GM12878 (cell line): ENCODE results near the gene ARHGEF26. TPM values are rescaled to one million over a fixed set of nuclear protein-coding genes. Genes with fewer than 3 reads are reported as not detected.

ENCODE experiments used
- ATAC-seq: fragments of 200-7000 bp; cut with Tn5 transposase; 3 replicates; pipeline ENCODE4 v1.9.1; 2020; ENCODE audit warnings: mild to moderate bottlenecking, moderate library complexity
- BruUV-seq: library from RNA; stranded (reverse); fragments of 400-500 nt; replicated peaks from 2 replicates; lab custom pipeline; 2021; lab: Mats Ljungman, UMichigan
- CTCF ChIA-PET: fragments of 300-600 bp; sonication (Branson Sonifier 250); formaldehyde crosslinking; extraction: SDS; loops from one replicate; lab custom pipeline; 2021; ENCODE audit warnings: inconsistent platforms; lab: Yijun Ruan, JAX
- POLR2A ChIA-PET: fragments of 350-600 bp; formaldehyde crosslinking; extraction: SDS; loops from one replicate; lab custom pipeline; 2021; ENCODE audit warnings: inconsistent platforms; lab: Charles Lee
- RAD21 ChIA-PET: fragments of 300-600 bp; sonication (Branson Sonifier 250); formaldehyde crosslinking; loops from one replicate; lab custom pipeline; 2023; ENCODE audit warnings: antibody characterized with exemption; ENCODE audit not compliant: unreplicated experiment; lab: Charles Lee
- SMC1A ChIA-PET: fragments of 300-600 bp; sonication (Branson Sonifier 250); formaldehyde crosslinking; loops from one replicate; lab custom pipeline; 2023; ENCODE audit not compliant: unreplicated experiment, uncharacterized antibody; lab: Charles Lee
- DNase-seq: peaks from one replicate; pipeline ENCODE4 v3.0.0-alpha.2; 2011; ENCODE audit warnings: low read depth, low spot score
- FAIRE-seq: peaks from 3 replicates; lab custom pipeline; 2011; peaks lifted over from hg19 to GRCh38; lab: Jason Lieb, UNC
- H2AFZ ChIP-seq: 2 replicates; pipeline ENCODE4 v1.6.0; 2011; ENCODE audit warnings: low read depth, low read length, control low read depth; ENCODE audit not compliant: control insufficient read depth
- H3K27ac ChIP-seq: 2 replicates; pipeline ENCODE4 v1.5.1; 2011; ENCODE audit warnings: control low read depth; ENCODE audit not compliant: control insufficient read depth, insufficient read depth
- H3K27me3 ChIP-seq, 2 experiments: replicated peaks in 1 of 2; 2 replicates each; pipeline versions ENCODE4 v1.6.0 to v1.6.1; 2011; ENCODE audit warnings: low read length in 1 of 2; ENCODE audit not compliant: control insufficient read depth in 2 of 2, insufficient read depth in 2 of 2
- H3K36me3 ChIP-seq, 2 experiments: 2 replicates each; pipeline ENCODE4 v1.5.1; 2011; ENCODE audit warnings: low read length in 1 of 2; ENCODE audit not compliant: control insufficient read depth in 2 of 2, insufficient read depth in 2 of 2
- H3K4me1 ChIP-seq: 2 replicates; pipeline ENCODE4 v1.6.1; 2011; ENCODE audit warnings: mild to moderate bottlenecking, low read length, moderate library complexity, mixed read lengths; ENCODE audit not compliant: control insufficient read depth, insufficient read depth
- H3K4me2 ChIP-seq: 2 replicates; pipeline ENCODE4 v1.6.0; 2011; ENCODE audit warnings: control low read depth; ENCODE audit not compliant: control insufficient read depth, insufficient read depth
- H3K4me3 ChIP-seq: fragments of 200-600 bp; sonication (generic); 2 replicates; pipeline ENCODE4 v1.5.1; 2016
- H3K79me2 ChIP-seq: 2 replicates; pipeline ENCODE4 v1.6.0; 2011; ENCODE audit warnings: low read length; ENCODE audit not compliant: control insufficient read depth, insufficient read depth
- H3K9ac ChIP-seq: 2 replicates; pipeline ENCODE4 v1.8.0; 2011; ENCODE audit warnings: low read length, control low read depth, mixed read lengths; ENCODE audit not compliant: control insufficient read depth, insufficient read depth
- H3K9me3 ChIP-seq: replicated peaks from 3 replicates; pipeline ENCODE4 v1.5.1; 2011; ENCODE audit warnings: mild to moderate bottlenecking, low read length; ENCODE audit not compliant: control insufficient read depth, insufficient read depth
- H4K20me1 ChIP-seq: 2 replicates; pipeline ENCODE4 v1.6.0; 2011; ENCODE audit not compliant: control insufficient read depth, insufficient read depth
- EP300 ChIP-seq, 2 experiments: fragments of 150-350 bp in 1 of 2; IDR thresholded peaks; 2 replicates each; pipeline ENCODE4 v1.6.1; 2011 to 2012; ENCODE audit warnings: low read depth in 2 of 2, low read length in 2 of 2, borderline replicate concordance in 1 of 2, improper control_type of control experiment in 1 of 2, inconsistent platforms in 1 of 2; ENCODE audit not compliant: control insufficient read depth in 1 of 2
- ESRRA ChIP-seq: IDR thresholded peaks from 2 replicates; pipeline ENCODE4 v1.6.1; 2012; ENCODE audit warnings: mild to moderate bottlenecking, low read length, improper control_type of control experiment
- FOXK2 ChIP-seq: fragments of 450-650 bp; IDR thresholded peaks from 2 replicates; pipeline ENCODE4 v1.6.1; 2017; ENCODE audit warnings: mild to moderate bottlenecking, moderate library complexity
- JUNB ChIP-seq: IDR thresholded peaks from 2 replicates; pipeline ENCODE4 v1.6.1; 2016; ENCODE audit warnings: antibody characterized with exemption, mild to moderate bottlenecking
- MTA3 ChIP-seq: IDR thresholded peaks from 2 replicates; pipeline ENCODE4 v1.6.1; 2012; ENCODE audit warnings: low read length, inconsistent platforms, borderline replicate concordance
- MXI1 ChIP-seq: fragments of 150-350 bp; IDR thresholded peaks from 2 replicates; pipeline ENCODE4 v1.6.1; 2011; ENCODE audit warnings: low read depth, mild to moderate bottlenecking, inconsistent platforms, low read length, improper control_type of control experiment
- RB1 ChIP-seq: fragments of 450-650 bp; formaldehyde crosslinking; IDR thresholded peaks from 2 replicates; pipeline ENCODE4 v1.6.1; 2017; ENCODE audit warnings: mild to moderate bottlenecking, borderline replicate concordance
- RUNX3 ChIP-seq: IDR thresholded peaks from 2 replicates; pipeline ENCODE4 v1.6.1; 2012; ENCODE audit warnings: low read length, inconsistent platforms
- USF2 ChIP-seq: IDR thresholded peaks from 2 replicates; pipeline ENCODE4 v1.6.1; 2011; ENCODE audit warnings: low read depth, low read length, improper control_type of control experiment, borderline replicate concordance
- ZNF622 ChIP-seq: fragments of 450-650 bp; IDR thresholded peaks from 2 replicates; pipeline ENCODE4 v1.6.1; 2017; ENCODE audit warnings: mild to moderate bottlenecking, inconsistent platforms
- WGBS: methylation state at CpG from one replicate; pipeline ENCODE4 v1.1.6; 2016; ENCODE audit warnings: low lambda C conversion rate; ENCODE audit not compliant: insufficient replicate concordance, insufficient coverage; ENCODE audit errors: missing lambda C conversion rate; 5-methylcytosine and 5-hydroxymethylcytosine counted together
- in situ Hi-C: fragments of 300-500 bp; cut with MboI; formaldehyde crosslinking; loops from 9 replicates; pipeline ENCODE4 v1.14.3; 2018; ENCODE audit warnings: mixed read lengths
- intact Hi-C: fragments of 100-400 bp; cut with micrococcal nuclease; formaldehyde crosslinking; loops from one replicate; pipeline ENCODE4 v1.14.2; 2022; ENCODE audit not compliant: unreplicated experiment
- polyA plus RNA-seq, 11 experiments: library from polyadenylated mRNA; depleted of rRNA in 4 of 11; unstranded in 6 of 11; stranded (reverse) in 5 of 11; fragments of >200 nt; fragmentation: Nextera tagmentation in 4 of 11; fragmentation: Illumina TruSeq in 1 of 11; extraction: Ambion mirVana in 4 of 11; extraction: Trizol in 1 of 11; gene quantifications; 1 replicate in 1 of 11; 2 replicates in 10 of 11; pipeline versions ENCODE4 v1.2.1 to v1.2.3, GENCODE V29; 2011 to 2016; ENCODE audit warnings: inconsistent platforms in 2 of 11, missing spikeins in 2 of 11, low read depth in 1 of 11
- total RNA-seq, 4 experiments: library from RNA; depleted of rRNA in 3 of 4; stranded (reverse); fragments of >200 nt in 3 of 4; fragmentation: Illumina TruSeq in 1 of 4; extraction: Trizol in 1 of 4; gene quantifications; 2 replicates each; pipeline versions ENCODE4 v1.2.1 to v1.2.3, GENCODE V29; 2013 to 2021
- TF ChIP-seq, protein P1 (sequence below): fragments of 450-650 bp; IDR thresholded peaks from 2 replicates; pipeline ENCODE4 v1.6.1; 2017; ENCODE audit warnings: low read depth, mild to moderate bottlenecking, moderate library complexity

The ARHGEF26 gene
- total and polyA plus RNA-seq, 10 of the 15 experiments (the other 5 are each of a cell fraction or from before 2014, with no cell fraction given) = 0.02 to 0.47 (median 0.05) TPM; not detected in 1

DNA sequence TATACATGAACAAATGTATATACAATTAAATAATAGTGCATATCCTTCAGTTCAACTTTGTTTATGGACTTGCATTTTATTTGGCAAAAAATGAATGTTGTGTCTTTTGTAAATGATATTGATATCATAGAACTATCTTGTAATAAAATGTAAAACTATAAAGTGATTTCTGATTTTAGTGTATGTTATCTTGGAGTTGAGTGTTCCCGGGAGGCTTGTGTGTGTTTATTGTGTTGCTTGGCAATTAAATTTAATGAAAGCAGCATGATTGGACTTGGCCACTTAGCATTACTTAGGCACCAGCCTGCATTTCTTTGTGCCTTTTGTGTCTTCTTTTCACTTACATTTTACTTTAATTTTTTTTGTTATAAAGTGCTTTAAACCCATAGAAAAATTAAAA is 10.6 kb downstream of the ARHGEF26 start:
- H3K4me1 ChIP-seq = no peaks in the 10 kb centered on the region
- H3K9ac ChIP-seq = no peak overlapping the region
- CTCF ChIA-PET = no interaction called here
- H3K27me3 ChIP-seq = no peaks in the 10 kb centered on the region
- no peaks in the 10 kb centered on the region for H3K9me3 ChIP-seq
- TF ChIP-seq USF2 = no peak
- TF ChIP-seq MTA3 = no peak
- TF ChIP-seq JUNB = no peak
- no peak for TF ChIP-seq MXI1
- TF ChIP-seq RUNX3 = no peak
- no peak for TF ChIP-seq FOXK2
- TF ChIP-seq, protein P1, sequence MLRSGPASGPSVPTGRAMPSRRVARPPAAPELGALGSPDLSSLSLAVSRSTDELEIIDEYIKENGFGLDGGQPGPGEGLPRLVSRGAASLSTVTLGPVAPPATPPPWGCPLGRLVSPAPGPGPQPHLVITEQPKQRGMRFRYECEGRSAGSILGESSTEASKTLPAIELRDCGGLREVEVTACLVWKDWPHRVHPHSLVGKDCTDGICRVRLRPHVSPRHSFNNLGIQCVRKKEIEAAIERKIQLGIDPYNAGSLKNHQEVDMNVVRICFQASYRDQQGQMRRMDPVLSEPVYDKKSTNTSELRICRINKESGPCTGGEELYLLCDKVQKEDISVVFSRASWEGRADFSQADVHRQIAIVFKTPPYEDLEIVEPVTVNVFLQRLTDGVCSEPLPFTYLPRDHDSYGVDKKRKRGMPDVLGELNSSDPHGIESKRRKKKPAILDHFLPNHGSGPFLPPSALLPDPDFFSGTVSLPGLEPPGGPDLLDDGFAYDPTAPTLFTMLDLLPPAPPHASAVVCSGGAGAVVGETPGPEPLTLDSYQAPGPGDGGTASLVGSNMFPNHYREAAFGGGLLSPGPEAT = no peak
- TF ChIP-seq ESRRA = no peak
- TF ChIP-seq RB1 = no peak
- TF ChIP-seq ZNF622 = no peak
- TF ChIP-seq EP300 (IDR thresholded peaks at IDR 0.05; ENCODE audit: borderline replicate concordance in 1 of 2, control insufficient read depth in 1 of 2, low read depth in 2 of 2, low read length in 2 of 2) = no peak
- H3K27ac ChIP-seq = no peak overlapping the region
- RAD21 ChIA-PET = no interaction called here
- H3K79me2 ChIP-seq = no peaks in the 10 kb centered on the region
- intact Hi-C loops (no loop called here), in situ Hi-C loops (no loop called here)
- no peak for DNase-seq
- WGBS = 25% methylated on average over 1 of the region's 1 CpG
- no peaks in the 10 kb centered on the region for H3K36me3 ChIP-seq
- H3K4me3 ChIP-seq = no peak overlapping the region
- no peak for ATAC-seq
- POLR2A ChIA-PET = no interaction called here
- no peak overlapping the region for H2AFZ ChIP-seq
- no TSS peak for BruUV-seq
- no peak for FAIRE-seq
- no peak overlapping the region for H3K4me2 ChIP-seq
- no peaks in the 10 kb centered on the region for H4K20me1 ChIP-seq
- SMC1A ChIA-PET = no interaction called here
